Common myeloid progenitor, CD34-positive (primary cell): ENCODE measurements around the gene KAT2B.

Experiments
- CTCF ChIA-PET: fragments of 350-600 bp; sonication (Branson Sonifier 250); formaldehyde crosslinking; loops from one replicate; lab custom pipeline; 2021; ENCODE audit warnings: antibody characterized with exemption; lab: Charles Lee
- POLR2A ChIA-PET: fragments of 350-600 bp; sonication (Branson Sonifier 250); formaldehyde crosslinking; loops from one replicate; lab custom pipeline; 2021; ENCODE audit warnings: antibody characterized with exemption; lab: Charles Lee
- DNase-seq, 3 donors: peaks; one replicate each; pipeline versions ENCODE4 v3.0.0 to v3.0.0-alpha.2; 2013
- H3K27ac ChIP-seq, 2 experiments: 1 replicate in 1 of 2; 2 replicates in 1 of 2; pipeline ENCODE4 v1.7.0; 2013; ENCODE audit warnings: inconsistent platforms in 2 of 2, low read length in 2 of 2, mild to moderate bottlenecking in 2 of 2, low read depth in 1 of 2, moderate library complexity in 1 of 2; ENCODE audit not compliant: severe bottlenecking in 2 of 2, insufficient read depth in 1 of 2, poor library complexity in 1 of 2
- H3K27me3 ChIP-seq, 5 experiments: replicated peaks in 2 of 5; 1 replicate in 3 of 5; 2 replicates in 2 of 5; pipeline versions ENCODE4 v1.6.1 to v1.7.0; 2013; ENCODE audit warnings: low read length in 4 of 5, mild to moderate bottlenecking in 2 of 5, moderate library complexity in 2 of 5, inconsistent platforms in 1 of 5; ENCODE audit not compliant: insufficient read depth in 5 of 5, control insufficient read depth in 4 of 5
- H3K36me3 ChIP-seq, 4 experiments: 1 replicate in 2 of 4; 2 replicates in 2 of 4; pipeline versions ENCODE4 v1.6.1 to v1.7.0; 2013; ENCODE audit warnings: low read length in 3 of 4, control low read depth in 1 of 4, mild to moderate bottlenecking in 1 of 4; ENCODE audit not compliant: control insufficient read depth in 4 of 4, insufficient read depth in 4 of 4
- H3K4me1 ChIP-seq, 4 experiments: 1 replicate in 3 of 4; 2 replicates in 1 of 4; pipeline versions ENCODE4 v1.6.1 to v1.7.1; 2013; ENCODE audit warnings: low read length in 3 of 4, mild to moderate bottlenecking in 3 of 4, control low read depth in 1 of 4, inconsistent platforms in 1 of 4, moderate library complexity in 1 of 4; ENCODE audit not compliant: control insufficient read depth in 4 of 4, insufficient read depth in 4 of 4; ENCODE audit errors: control extremely low read depth in 1 of 4
- H3K4me3 ChIP-seq, 7 experiments: 1 replicate in 4 of 7; 2 replicates in 3 of 7; pipeline versions ENCODE4 v1.5.1 to v1.7.0; 2013; ENCODE audit warnings: mild to moderate bottlenecking in 7 of 7, low read length in 6 of 7, moderate library complexity in 6 of 7, inconsistent platforms in 2 of 7, low read depth in 2 of 7, control low read depth in 1 of 7; ENCODE audit not compliant: insufficient read depth in 4 of 7, control insufficient read depth in 1 of 7; ENCODE audit errors: extremely low read depth in 1 of 7
- H3K9me3 ChIP-seq, 5 experiments: 1 replicate in 4 of 5; 2 replicates in 1 of 5; pipeline versions ENCODE4 v1.6.1 to v1.7.1; 2013; ENCODE audit warnings: low read length in 4 of 5, mild to moderate bottlenecking in 2 of 5, inconsistent platforms in 1 of 5, low read depth in 1 of 5, moderate library complexity in 1 of 5; ENCODE audit not compliant: control insufficient read depth in 4 of 5, insufficient read depth in 2 of 5; ENCODE audit errors: control extremely low read depth in 1 of 5
- WGBS: methylation state at CpG from one replicate; pipeline ENCODE4 v1.1.5; 2013; ENCODE audit not compliant: insufficient coverage; 5-methylcytosine and 5-hydroxymethylcytosine counted together

The KAT2B gene

GRCh38 chr3:20136231-20136630, 96.0 kb downstream of the KAT2B start:
- no peak overlapping the region for H3K27ac ChIP-seq
- ChIA-PET POLR2A (no interaction called here), CTCF (no interaction called here)
- no peaks in the 10 kb centered on the region for H3K27me3 ChIP-seq
- no peaks in the 10 kb centered on the region for H3K4me1 ChIP-seq
- H3K9me3 ChIP-seq: no peaks in the 10 kb centered on the region
- WGBS: no CpG with 5 or more reads among the region's 1 CpG
- no peak for DNase-seq
- H3K4me3 ChIP-seq: no peak overlapping the region
- H3K36me3 ChIP-seq: peaks cover 0 to 10% (median 0%) of the 10 kb centered on the region in 4 experiments

- POLR2A ChIA-PET: no interaction called here
- Histone ChIP-seq H3K27me3 (no peaks in the 10 kb centered on the region), H3K36me3 (peaks cover 0 to 10% (median 4%) of the 10 kb centered on the region in 4 experiments)
Measured at GRCh38 chr3:20137647-20138046, 97.4 kb downstream of the KAT2B start.

GRCh38 chr3:20140881-20141280, 100.6 kb downstream of the KAT2B start:
- H3K27ac ChIP-seq: no peak overlapping the region
- CTCF ChIA-PET: interaction anchor here (1.0 kb wide), 1 partner anchor 255 kb away, joined by 4 read pairs; no protein-coding TSS in a partner anchor
- no peaks in the 10 kb centered on the region for H3K4me1 ChIP-seq
- no peaks in the 10 kb centered on the region for H3K9me3 ChIP-seq
- H3K27me3 ChIP-seq: no peaks in the 10 kb centered on the region
- WGBS: 6% methylated on average over 2 of the region's 2 CpGs
- DNase-seq: no peak
- no peak overlapping the region for H3K4me3 ChIP-seq
- peaks cover 0 to 10% (median 4%) of the 10 kb centered on the region in 4 experiments for H3K36me3 ChIP-seq
- POLR2A ChIA-PET: interaction anchor here (0.7 kb wide), 1 partner anchor 1032 kb away, joined by 4 read pairs; no protein-coding TSS in a partner anchor

More at GRCh38 chr3:20137647-20138046, 97.4 kb downstream of the KAT2B start:
- 97% methylated on average over 4 of the region's 4 CpGs for WGBS
- CTCF ChIA-PET: interaction anchor here (0.6 kb wide), 1 partner anchor 53 kb away, joined by 3 read pairs; no protein-coding TSS in a partner anchor
- no peak for DNase-seq
- Histone ChIP-seq H3K9me3 (no peaks in the 10 kb centered on the region), H3K4me1 (no peaks in the 10 kb centered on the region), H3K27ac (no peak overlapping the region), H3K4me3 (no peak overlapping the region)

GRCh38 chr3:20141316-20141715, 101.1 kb downstream of the KAT2B start:
- no peak for DNase-seq
- H3K36me3 ChIP-seq: peaks cover 0 to 10% (median 4%) of the 10 kb centered on the region in 4 experiments
- H3K27ac ChIP-seq: no peak overlapping the region
- 100% methylated on average over 2 of the region's 2 CpGs for WGBS
- no peaks in the 10 kb centered on the region for H3K27me3 ChIP-seq
- no peak overlapping the region for H3K4me3 ChIP-seq
- H3K9me3 ChIP-seq: no peaks in the 10 kb centered on the region
- H3K4me1 ChIP-seq: no peaks in the 10 kb centered on the region
- CTCF ChIA-PET: interaction anchor here (1.0 kb wide), 1 partner anchor 255 kb away, joined by 4 read pairs; no protein-coding TSS in a partner anchor
- POLR2A ChIA-PET: interaction anchor here (0.7 kb wide), 2 partner anchors 19 to 1033 kb away, joined by 3 to 4 read pairs; no protein-coding TSS in a partner anchor

- CTCF ChIA-PET: interaction anchor here (1.0 kb wide), 1 partner anchor 256 kb away, joined by 4 read pairs; no protein-coding TSS in a partner anchor
Measured at GRCh38 chr3:20141851-20142250, 101.6 kb downstream of the KAT2B start.

GRCh38 chr3:20142517-20142916, 102.3 kb downstream of the KAT2B start:
- no peak overlapping the region for H3K4me3 ChIP-seq
- POLR2A ChIA-PET: no interaction called here
- no peaks in the 10 kb centered on the region for H3K9me3 ChIP-seq
- WGBS: 95% methylated on average over 3 of the region's 4 CpGs
- H3K27ac ChIP-seq: no peak overlapping the region
- no peaks in the 10 kb centered on the region for H3K4me1 ChIP-seq
- no peak for DNase-seq
- CTCF ChIA-PET: no interaction called here
- no peaks in the 10 kb centered on the region for H3K27me3 ChIP-seq
- peaks cover 0 to 8% (median 6%) of the 10 kb centered on the region in 4 experiments for H3K36me3 ChIP-seq

More at GRCh38 chr3:20141851-20142250, 101.6 kb downstream of the KAT2B start:
- no peaks in the 10 kb centered on the region for H3K9me3 ChIP-seq
- no peak overlapping the region for H3K4me3 ChIP-seq
- POLR2A ChIA-PET: interaction anchor here (0.7 kb wide), 2 partner anchors 19 to 1033 kb away, joined by 3 to 4 read pairs; no protein-coding TSS in a partner anchor
- 98% methylated on average over 7 of the region's 7 CpGs for WGBS
- H3K36me3 ChIP-seq: peaks cover 0 to 10% (median 6%) of the 10 kb centered on the region in 4 experiments
- H3K27ac ChIP-seq: no peak overlapping the region
- no peaks in the 10 kb centered on the region for H3K4me1 ChIP-seq
- no peak for DNase-seq
- H3K27me3 ChIP-seq: no peaks in the 10 kb centered on the region

- CTCF ChIA-PET: no interaction called here
- no peaks in the 10 kb centered on the region for H3K9me3 ChIP-seq
- WGBS: no CpG with 5 or more reads among the region's 2 CpGs
- no peaks in the 10 kb centered on the region for H3K27me3 ChIP-seq
- DNase-seq: no peak
- peaks cover 4 to 16% (median 6%) of the 10 kb centered on the region in 4 experiments for H3K36me3 ChIP-seq
- no peak overlapping the region for H3K4me3 ChIP-seq
- POLR2A ChIA-PET: no interaction called here
- H3K4me1 ChIP-seq: no peaks in the 10 kb centered on the region
- no peak overlapping the region for H3K27ac ChIP-seq
Measured at GRCh38 chr3:20143519-20143918, 103.3 kb downstream of the KAT2B start.
